Heart right ventricle (tissue), 16 donors: ENCODE results near the gene IQGAP2. TPM values are rescaled to one million over a fixed set of nuclear protein-coding genes. Genes with fewer than 3 reads are reported as not detected.

Experiments
- ATAC-seq, 8 donors: fragments of 200-7000 bp; cut with Tn5 transposase; one replicate each; pipeline ENCODE4 v1.9.1; 2020; ENCODE audit warnings: mild to moderate bottlenecking in 8 of 8, moderate library complexity in 8 of 8, moderate number of reproducible peaks in 1 of 8
- DNase-seq, 2 donors: peaks; one replicate each; pipeline ENCODE4 v3.0.0-alpha.2; 2020
- H3K27ac ChIP-seq, 10 donors: fragments of 200-600 bp; sonication (generic) in 2 of 10; one replicate each; pipeline versions ENCODE4 v1.5.0 to v1.8.0; 2020 to 2022; ENCODE audit warnings: mild to moderate bottlenecking in 3 of 10
- H3K27me3 ChIP-seq, 7 donors: fragments of 200-600 bp; one replicate each; pipeline ENCODE4 v1.8.0; 2021 to 2022; ENCODE audit warnings: mild to moderate bottlenecking in 2 of 7
- H3K36me3 ChIP-seq, 9 donors: fragments of 200-600 bp; sonication (generic) in 1 of 9; one replicate each; pipeline versions ENCODE4 v1.5.0 to v1.8.0; 2020 to 2022; ENCODE audit warnings: mild to moderate bottlenecking in 2 of 9
- H3K4me1 ChIP-seq, 9 donors: fragments of 200-600 bp; sonication (generic) in 1 of 9; one replicate each; pipeline versions ENCODE4 v1.5.0 to v1.8.0; 2020 to 2022; ENCODE audit warnings: mild to moderate bottlenecking in 4 of 9
- H3K4me3 ChIP-seq, 10 donors: fragments of 200-600 bp; sonication (generic) in 2 of 10; one replicate each; pipeline versions ENCODE4 v1.5.0 to v1.8.0; 2020 to 2022; ENCODE audit warnings: mild to moderate bottlenecking in 7 of 10, moderate library complexity in 2 of 10
- H3K9me3 ChIP-seq, 11 donors: fragments of 200-600 bp in 10 of 11; sonication (generic) in 2 of 11; one replicate each; pipeline versions ENCODE4 v1.5.0 to v1.8.0; 2013 to 2022; ENCODE audit warnings: mild to moderate bottlenecking in 2 of 11, control low read depth in 1 of 11, moderate library complexity in 1 of 11
- WGBS, 2 donors: extraction: QIAGEN DNeasy Blood & Tissue Kit; methylation state at CpG; one replicate each; pipeline ENCODE4 v1.1.7; 2013; ENCODE audit warnings: inconsistent platforms in 1 of 2; 5-methylcytosine and 5-hydroxymethylcytosine counted together
- intact Hi-C, 10 donors: fragments of 100-400 bp; cut with DNase I; formaldehyde crosslinking; loops; one replicate each; pipeline versions ENCODE4 v1.11.1 to v1.14.2; 2022
- polyA plus RNA-seq, 2 donors: library from polyadenylated mRNA; stranded (reverse); fragments of 200-250 nt; gene quantifications; one replicate each; pipeline ENCODE4 v1.2.3, GENCODE V29; 2013
- total RNA-seq, 10 donors: library from RNA; stranded (reverse); fragmentation: NEBNext Ultra II Directional in 3 of 10; extraction: Animal tissue kit (Norgen Biotek cat#: 25700) in 3 of 10; gene quantifications; one replicate each; pipeline versions ENCODE4 v1.2.1 to v1.2.4, GENCODE V29; 2021 to 2023
- TF ChIP-seq, protein P1 (sequence below), 9 donors: fragments of 200-600 bp; sonication (generic) in 2 of 9; IDR thresholded peaks; one replicate each; pipeline versions ENCODE4 v1.5.0 to v1.8.0; 2021 to 2022; ENCODE audit warnings: antibody characterized with exemption in 9 of 9, mild to moderate bottlenecking in 5 of 9, moderate library complexity in 1 of 9
- donor health status: Arrhythmogenic right ventricular cardiomyopathy.
- donor health status: ischemic (EF 13 %, LVEDD 7.1; RV severe dilation, severe dysfunction).
- donor health status: healthy with polysubstance abuse.
- donor health status: DM: no; HTN: yes; CAD: no.
- donor health status: DM: no; HTN: no; CAD: no.
- donor health status: ischemic (EF 25% LVEDD 6.9; RV normal size, moderate dysfunction).
- donor health status: ischemic (EF 25% LVEDD 5.7; RV mildly dilated, moderate dysfunction).
- donor health status: healthy.
- donor health status: DM: yes; HTN: yes; CAD: no.
- donor health status: Ischemic cardiomyopathy.
- donor health status: ischemic (EF 35%, LVEDD 5.7; RV mildly dilated, moderate dysfunction).
- donor health status: nonischemic (EF 11% LVEDD 7.7; RV severe dilation, severe dysfunction).
- donor health status: DM: yes; HTN: yes; CAD: no.
- donor health status: PGD.
- donor health status: ischemic (EF 29% LVEDD 5.4; RV normal size, mild dysfunction).
- donor health status: nonischemic (EF 23%, LVEDD 6.1; RV moderate dilation, normal function).

Gene IQGAP2
- total and polyA plus RNA-seq, 12 donors, result 2.5 to 22.3 (median 5.0) TPM

DNA sequence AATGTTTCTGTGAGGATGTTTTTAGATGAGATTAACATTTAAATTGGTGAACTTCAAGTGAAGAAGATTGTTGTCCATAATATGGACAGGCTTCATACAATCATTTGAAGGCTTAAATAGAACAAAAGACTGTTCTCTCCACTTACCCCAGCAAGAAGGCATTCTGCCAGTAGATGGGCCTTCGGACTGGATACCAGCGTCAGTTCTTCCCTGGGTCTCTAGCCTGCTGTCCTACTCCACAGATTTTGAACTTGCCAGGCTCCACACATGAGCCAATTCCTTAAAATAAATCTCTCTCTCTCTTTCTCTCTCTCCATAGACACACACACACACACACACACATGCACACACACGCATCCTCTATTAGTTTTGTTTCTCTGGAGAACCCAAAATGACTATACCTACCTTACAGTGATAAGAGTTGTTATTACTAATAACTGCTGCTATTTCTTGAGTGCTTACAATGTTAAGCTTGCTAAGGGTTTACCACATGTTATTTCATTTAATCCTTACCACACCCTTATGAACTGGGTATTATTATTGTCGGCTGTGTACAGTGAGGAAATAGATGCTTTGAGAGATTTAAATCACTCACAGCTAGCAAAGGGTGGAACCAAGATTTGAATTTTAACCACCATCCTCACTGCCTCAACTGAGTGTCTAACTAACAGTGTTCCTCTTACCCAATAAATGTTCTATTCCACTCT is 19.8 kb upstream of the IQGAP2 start:
- intact Hi-C loops, result no loop called here
- ATAC-seq (peak in 1 of 8 donors; percentile 39), DNase-seq (no peak)
- peaks cover 0 to 3% (median 0%) of the 10 kb centered on the region in 9 donors for H3K4me1 ChIP-seq
- no peaks in the 10 kb centered on the region for H3K36me3 ChIP-seq
- TF ChIP-seq, protein P1, sequence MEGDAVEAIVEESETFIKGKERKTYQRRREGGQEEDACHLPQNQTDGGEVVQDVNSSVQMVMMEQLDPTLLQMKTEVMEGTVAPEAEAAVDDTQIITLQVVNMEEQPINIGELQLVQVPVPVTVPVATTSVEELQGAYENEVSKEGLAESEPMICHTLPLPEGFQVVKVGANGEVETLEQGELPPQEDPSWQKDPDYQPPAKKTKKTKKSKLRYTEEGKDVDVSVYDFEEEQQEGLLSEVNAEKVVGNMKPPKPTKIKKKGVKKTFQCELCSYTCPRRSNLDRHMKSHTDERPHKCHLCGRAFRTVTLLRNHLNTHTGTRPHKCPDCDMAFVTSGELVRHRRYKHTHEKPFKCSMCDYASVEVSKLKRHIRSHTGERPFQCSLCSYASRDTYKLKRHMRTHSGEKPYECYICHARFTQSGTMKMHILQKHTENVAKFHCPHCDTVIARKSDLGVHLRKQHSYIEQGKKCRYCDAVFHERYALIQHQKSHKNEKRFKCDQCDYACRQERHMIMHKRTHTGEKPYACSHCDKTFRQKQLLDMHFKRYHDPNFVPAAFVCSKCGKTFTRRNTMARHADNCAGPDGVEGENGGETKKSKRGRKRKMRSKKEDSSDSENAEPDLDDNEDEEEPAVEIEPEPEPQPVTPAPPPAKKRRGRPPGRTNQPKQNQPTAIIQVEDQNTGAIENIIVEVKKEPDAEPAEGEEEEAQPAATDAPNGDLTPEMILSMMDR (IDR thresholded peaks at IDR 0.05), result no peak
- no peak overlapping the region for H3K27ac ChIP-seq
- 73 to 76% methylated on average over 4 of the region's 4 CpGs for WGBS, 2 donors
- H3K9me3 ChIP-seq, result no peaks in the 10 kb centered on the region
- H3K27me3 ChIP-seq, result no peaks in the 10 kb centered on the region
- no peak overlapping the region for H3K4me3 ChIP-seq

DNA sequence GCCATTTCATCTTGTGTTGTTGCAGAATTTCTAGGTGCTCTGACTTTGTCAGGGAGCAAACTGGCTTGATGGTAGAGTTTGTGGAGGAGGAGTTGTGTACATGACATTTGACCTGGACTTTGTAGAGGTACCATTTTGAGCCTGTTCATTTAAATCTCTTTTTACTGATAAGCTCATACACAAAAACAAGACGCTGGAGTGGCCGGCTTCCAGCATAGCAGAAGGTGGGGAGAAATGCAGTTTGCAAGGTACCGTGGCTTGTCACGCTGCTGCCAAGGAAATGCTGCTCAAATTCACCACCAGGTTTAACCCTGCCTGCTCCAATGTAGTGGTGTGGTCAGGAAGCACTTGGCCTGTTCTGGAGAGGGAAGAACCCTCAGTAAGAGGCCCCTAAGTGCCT is 18.9 kb upstream of the IQGAP2 start:
- TF ChIP-seq, protein P1 (IDR thresholded peaks at IDR 0.05), result no peak
- DNase-seq (no peak), ATAC-seq (no peak)
- Histone ChIP-seq H3K4me1 (peaks cover 0 to 3% (median 0%) of the 10 kb centered on the region in 9 donors), H3K27me3 (peaks cover 0 to 3% (median 0%) of the 10 kb centered on the region in 7 donors), H3K9me3 (no peaks in the 10 kb centered on the region), H3K36me3 (no peaks in the 10 kb centered on the region), H3K27ac (no peak overlapping the region), H3K4me3 (no peak overlapping the region)
- intact Hi-C loops, result no loop called here
- 36 to 39% methylated on average over 4 of the region's 4 CpGs for WGBS, 2 donors

DNA sequence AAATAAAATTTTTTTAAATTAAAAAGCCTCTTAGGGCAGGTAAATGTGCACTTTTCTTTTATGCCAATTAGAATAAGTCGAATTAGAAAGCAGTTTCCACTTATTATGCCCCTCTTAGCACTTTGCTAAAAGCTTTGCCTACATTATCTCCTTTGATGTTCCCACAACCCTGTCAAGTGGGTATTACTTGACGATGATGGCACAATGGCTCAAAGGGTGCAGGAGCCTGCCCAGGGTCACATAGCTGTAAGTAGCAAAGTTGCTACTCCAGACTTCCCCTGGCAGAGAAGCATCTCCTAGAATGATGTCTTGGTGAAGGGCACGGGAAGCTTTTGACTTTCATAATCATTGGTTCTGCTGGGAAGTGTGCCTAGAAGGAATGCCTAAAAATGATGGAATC is 18.4 kb upstream of the IQGAP2 start:
- no peak for DNase-seq
- TF ChIP-seq, protein P1 (IDR thresholded peaks at IDR 0.05), result no peak
- Histone ChIP-seq H3K36me3 (no peaks in the 10 kb centered on the region), H3K27ac (no peak overlapping the region), H3K4me3 (no peak overlapping the region), H3K4me1 (peaks cover 0 to 3% (median 0%) of the 10 kb centered on the region in 9 donors), H3K9me3 (no peaks in the 10 kb centered on the region), H3K27me3 (peaks cover 0 to 3% (median 0%) of the 10 kb centered on the region in 7 donors)
- intact Hi-C loops, result no loop called here
- no peak for ATAC-seq
- WGBS, 2 donors, result 87 to 91% methylated on average over 3 of the region's 3 CpGs

DNA sequence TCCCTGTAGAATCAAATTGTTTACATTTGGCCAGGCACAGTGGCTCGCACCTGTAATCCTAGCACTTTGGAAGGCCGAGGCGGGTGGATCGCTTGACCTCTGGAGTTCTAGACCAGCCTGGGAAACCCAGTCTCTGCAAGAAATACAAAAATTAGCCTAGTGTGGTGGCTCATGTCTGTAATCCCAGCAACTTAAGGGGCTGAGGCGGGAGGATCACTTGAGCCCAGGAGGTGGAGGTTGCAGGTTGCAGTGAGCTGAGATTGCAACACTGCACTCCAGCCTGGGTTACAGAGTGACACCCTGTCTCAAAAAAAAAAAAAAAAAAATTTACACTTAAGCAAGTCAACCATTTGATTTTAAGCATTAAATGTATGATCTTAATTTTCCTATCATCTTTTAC is 17.5 kb upstream of the IQGAP2 start:
- Histone ChIP-seq H3K9me3 (no peaks in the 10 kb centered on the region), H3K27me3 (peaks cover 0 to 7% (median 0%) of the 10 kb centered on the region in 7 donors), H3K36me3 (no peaks in the 10 kb centered on the region), H3K4me1 (peaks cover 0 to 7% (median 0%) of the 10 kb centered on the region in 9 donors), H3K27ac (no peak overlapping the region), H3K4me3 (no peak overlapping the region)
- TF ChIP-seq, protein P1 (IDR thresholded peaks at IDR 0.05), result no peak
- DNase-seq, result no peak
- no peak for ATAC-seq
- WGBS, 2 donors, result 97 to 99% methylated on average over 5 of the region's 5 CpGs
- intact Hi-C loops, result no loop called here
